ENCODE data around the gene MAS1.

MAS1 gene

GRCh38 chr6:159884720-159885119, 6.1 kb upstream of the MAS1 start:
- DNase-seq: no peak

GRCh38 chr6:159886270-159886669, 4.5 kb upstream of the MAS1 start:
- no peak for DNase-seq

GRCh38 chr6:159887146-159887545, 3.6 kb upstream of the MAS1 start:
- DNase-seq: no peak

GRCh38 chr6:159887761-159888160, 3.0 kb upstream of the MAS1 start:
- DNase-seq: no peak

- DNase-seq: no peak
These were observed 587 bp upstream of the MAS1 start for GRCh38 chr6:159890201-159890600.

- no peak for DNase-seq
These were observed 1.3 kb downstream of the MAS1 start for GRCh38 chr6:159892053-159892452.

- DNase-seq: no peak
These were observed 2.3 kb downstream of the MAS1 start for GRCh38 chr6:159893064-159893463.

GRCh38 chr6:159894991-159895390, 4.2 kb downstream of the MAS1 start:
- no peak for DNase-seq

- no peak for DNase-seq
These were observed 6.8 kb downstream of the MAS1 start for GRCh38 chr6:159897603-159898002.

GRCh38 chr6:159898519-159898918, 7.7 kb downstream of the MAS1 start:
- no peak for DNase-seq

GRCh38 chr6:159899994-159900745, 9.4 kb downstream of the MAS1 start:
- DNase-seq: no peak

GRCh38 chr6:159902620-159903019, 11.8 kb downstream of the MAS1 start:
- no peak for DNase-seq

GRCh38 chr6:159904497-159904911, 13.7 kb downstream of the MAS1 start:
- DNase-seq: no peak

GRCh38 chr6:159906400-159906799, 15.6 kb downstream of the MAS1 start:
- no peak for DNase-seq

- DNase-seq: no peak
These were observed 17.7 kb downstream of the MAS1 start for GRCh38 chr6:159908535-159908934.

GRCh38 chr6:159908979-159909378, 18.2 kb downstream of the MAS1 start:
- no peak for DNase-seq

GRCh38 chr6:159910342-159910741, 19.6 kb downstream of the MAS1 start:
- DNase-seq: no peak

GRCh38 chr6:159913375-159913774, 22.6 kb downstream of the MAS1 start:
- no peak for DNase-seq

- DNase-seq: no peak
These were observed 23.2 kb downstream of the MAS1 start for GRCh38 chr6:159913862-159914564.

GRCh38 chr6:159914565-159914923, 23.8 kb downstream of the MAS1 start:
- DNase-seq: no peak

GRCh38 chr6:159915397-159915796, 24.6 kb downstream of the MAS1 start:
- DNase-seq: no peak

- DNase-seq: no peak
These were observed 25.4 kb downstream of the MAS1 start for GRCh38 chr6:159916237-159916636.

- no peak for DNase-seq
These were observed 26.0 kb downstream of the MAS1 start for GRCh38 chr6:159916752-159917151.

GRCh38 chr6:159919011-159919511, 28.3 kb downstream of the MAS1 start:
- DNase-seq: no peak

Data from CD4-positive, alpha-beta T cell treated with Interleukin-1 beta for 1 hour (primary cell).